ENCODE data around the gene R3HDM4.

Gene R3HDM4

DNA sequence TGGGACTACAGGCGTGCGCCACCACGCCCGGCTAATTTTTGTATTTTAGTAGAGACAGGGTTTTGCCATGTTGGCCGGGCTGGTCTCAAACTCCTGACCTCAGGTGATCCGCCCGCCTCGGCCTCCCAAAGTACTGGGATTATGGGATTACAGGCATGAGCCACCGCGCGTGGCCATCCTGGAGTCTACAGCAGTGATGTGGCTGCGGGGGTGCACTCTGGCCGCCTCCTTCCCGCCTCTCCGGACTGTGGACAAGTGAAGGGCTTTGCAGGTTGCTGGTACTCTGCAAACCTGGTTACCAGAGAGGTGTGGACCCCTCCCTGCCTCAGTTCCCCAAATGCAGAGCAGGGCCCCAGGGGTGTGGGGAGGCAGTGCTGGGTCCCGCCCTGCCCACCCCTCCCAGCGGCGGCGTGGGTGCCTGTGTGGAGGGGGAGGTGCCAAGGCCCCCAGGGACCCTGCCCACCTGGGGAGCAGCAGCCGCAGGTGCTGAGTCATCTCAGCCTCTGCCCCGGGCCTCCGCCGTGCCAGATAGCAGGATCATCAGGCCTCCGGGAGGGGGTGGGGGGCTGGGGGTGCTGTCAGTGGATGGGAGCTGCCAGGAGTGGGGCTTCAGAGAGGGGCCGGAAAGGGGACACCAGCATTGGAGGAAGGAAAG lies 36.0 kb upstream of the R3HDM4 start:
- no peak for TF ChIP-seq SIN3A (IDR thresholded peaks at IDR 0.05; ENCODE audit: borderline replicate concordance, insufficient read depth, low read length)
- TF ChIP-seq, protein P1, sequence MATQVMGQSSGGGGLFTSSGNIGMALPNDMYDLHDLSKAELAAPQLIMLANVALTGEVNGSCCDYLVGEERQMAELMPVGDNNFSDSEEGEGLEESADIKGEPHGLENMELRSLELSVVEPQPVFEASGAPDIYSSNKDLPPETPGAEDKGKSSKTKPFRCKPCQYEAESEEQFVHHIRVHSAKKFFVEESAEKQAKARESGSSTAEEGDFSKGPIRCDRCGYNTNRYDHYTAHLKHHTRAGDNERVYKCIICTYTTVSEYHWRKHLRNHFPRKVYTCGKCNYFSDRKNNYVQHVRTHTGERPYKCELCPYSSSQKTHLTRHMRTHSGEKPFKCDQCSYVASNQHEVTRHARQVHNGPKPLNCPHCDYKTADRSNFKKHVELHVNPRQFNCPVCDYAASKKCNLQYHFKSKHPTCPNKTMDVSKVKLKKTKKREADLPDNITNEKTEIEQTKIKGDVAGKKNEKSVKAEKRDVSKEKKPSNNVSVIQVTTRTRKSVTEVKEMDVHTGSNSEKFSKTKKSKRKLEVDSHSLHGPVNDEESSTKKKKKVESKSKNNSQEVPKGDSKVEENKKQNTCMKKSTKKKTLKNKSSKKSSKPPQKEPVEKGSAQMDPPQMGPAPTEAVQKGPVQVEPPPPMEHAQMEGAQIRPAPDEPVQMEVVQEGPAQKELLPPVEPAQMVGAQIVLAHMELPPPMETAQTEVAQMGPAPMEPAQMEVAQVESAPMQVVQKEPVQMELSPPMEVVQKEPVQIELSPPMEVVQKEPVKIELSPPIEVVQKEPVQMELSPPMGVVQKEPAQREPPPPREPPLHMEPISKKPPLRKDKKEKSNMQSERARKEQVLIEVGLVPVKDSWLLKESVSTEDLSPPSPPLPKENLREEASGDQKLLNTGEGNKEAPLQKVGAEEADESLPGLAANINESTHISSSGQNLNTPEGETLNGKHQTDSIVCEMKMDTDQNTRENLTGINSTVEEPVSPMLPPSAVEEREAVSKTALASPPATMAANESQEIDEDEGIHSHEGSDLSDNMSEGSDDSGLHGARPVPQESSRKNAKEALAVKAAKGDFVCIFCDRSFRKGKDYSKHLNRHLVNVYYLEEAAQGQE (IDR thresholded peaks at IDR 0.05; ENCODE audit: insufficient read depth in 1 of 2, low read depth in 2 of 2, low read length in 2 of 2): no peak
- no peak for TF ChIP-seq POLR2AphosphoS5 (IDR thresholded peaks at IDR 0.05; ENCODE audit: low read depth, low read length)
- TF ChIP-seq FOXP2 (optimal IDR thresholded peaks at IDR 0.05; ENCODE audit: borderline replicate concordance, extremely low read depth, extremely low read length, insufficient read depth): no peak
- no peak for TF ChIP-seq TAF1 (IDR thresholded peaks at IDR 0.05; ENCODE audit: borderline replicate concordance, insufficient read depth, low read length)

DNA sequence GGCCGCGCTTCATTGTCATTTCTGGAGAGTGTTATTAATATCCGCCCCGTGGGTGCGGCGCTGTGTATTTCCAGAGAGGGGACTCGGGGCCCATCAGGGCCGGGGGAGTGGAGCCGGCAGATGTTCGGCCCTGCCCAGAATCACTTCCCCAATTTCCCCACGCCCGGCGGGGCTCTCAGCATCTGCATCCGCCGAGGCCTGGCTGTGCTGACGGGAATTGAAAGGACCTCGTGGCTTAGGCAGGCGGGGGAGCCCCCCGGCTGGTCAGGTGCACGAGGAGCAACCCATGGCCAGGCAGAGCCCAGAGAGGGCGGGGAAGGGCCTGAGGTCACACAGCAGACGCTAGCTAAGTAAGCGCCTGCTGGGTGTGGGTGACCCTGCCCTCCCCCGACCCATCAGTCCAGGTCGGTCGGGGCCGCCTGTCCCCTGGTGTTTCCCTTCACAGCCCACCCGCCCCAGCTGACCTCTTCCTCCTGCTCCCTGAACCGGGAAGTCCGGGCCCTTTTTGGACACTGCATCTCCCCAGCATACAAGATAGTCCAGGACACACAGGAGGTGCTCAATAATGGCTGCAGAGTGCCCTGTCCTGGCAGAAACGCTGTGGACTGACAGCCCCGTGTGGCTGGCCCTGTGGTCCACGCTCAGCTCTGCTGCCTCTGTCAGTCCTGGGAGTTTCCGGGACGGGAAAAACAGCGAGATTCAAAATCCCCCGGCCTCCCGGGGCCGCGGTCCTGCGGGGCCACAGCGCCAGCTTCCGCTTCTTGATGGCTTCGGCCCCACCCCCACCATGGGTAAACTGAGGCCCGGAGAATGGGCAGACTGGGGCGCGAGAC lies 34.9 kb upstream of the R3HDM4 start:
- TF ChIP-seq FOXP2 (optimal IDR thresholded peaks at IDR 0.05; ENCODE audit: borderline replicate concordance, extremely low read depth, extremely low read length, insufficient read depth): no peak
- TF ChIP-seq POLR2AphosphoS5 (IDR thresholded peaks at IDR 0.05; ENCODE audit: low read depth, low read length): no peak
- TF ChIP-seq, protein P1 (IDR thresholded peaks at IDR 0.05; ENCODE audit: insufficient read depth in 1 of 2, low read depth in 2 of 2, low read length in 2 of 2): no peak
- no peak for TF ChIP-seq SIN3A (IDR thresholded peaks at IDR 0.05; ENCODE audit: borderline replicate concordance, insufficient read depth, low read length)
- no peak for TF ChIP-seq TAF1 (IDR thresholded peaks at IDR 0.05; ENCODE audit: borderline replicate concordance, insufficient read depth, low read length)

DNA sequence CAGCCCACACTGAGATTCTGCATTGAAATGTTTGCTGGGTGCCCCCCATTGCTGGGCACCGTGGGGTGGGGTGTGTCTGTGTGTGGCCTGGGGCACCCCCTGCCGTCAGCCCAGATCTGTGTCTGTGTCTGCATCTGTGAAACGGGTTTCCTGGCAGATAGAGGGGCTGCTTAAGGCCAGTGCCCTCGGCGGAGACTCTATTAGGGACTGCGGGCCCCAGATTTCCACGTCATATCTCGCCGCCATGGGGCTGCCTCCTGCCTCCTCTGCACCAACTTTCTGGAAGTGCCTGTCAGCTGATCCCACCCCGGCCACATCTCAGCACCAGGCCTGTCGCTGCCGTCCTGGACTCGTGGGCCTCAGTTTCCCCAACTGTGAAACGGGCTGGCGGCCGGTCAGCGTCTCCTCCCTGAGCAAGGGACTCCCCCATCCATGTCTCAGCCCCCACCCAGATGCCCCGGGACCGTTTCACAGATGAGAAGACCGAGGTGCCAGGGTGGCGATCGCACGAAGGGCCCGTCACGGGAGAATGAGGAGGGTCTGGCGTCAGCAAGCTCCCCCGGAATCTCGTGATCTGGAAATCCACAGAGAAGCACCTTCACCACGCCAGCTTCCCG lies 34.2 kb upstream of the R3HDM4 start:
- TF ChIP-seq TAF1 (IDR thresholded peaks at IDR 0.05; ENCODE audit: borderline replicate concordance, insufficient read depth, low read length): no peak
- no peak for TF ChIP-seq SIN3A (IDR thresholded peaks at IDR 0.05; ENCODE audit: borderline replicate concordance, insufficient read depth, low read length)
- no peak for TF ChIP-seq FOXP2 (optimal IDR thresholded peaks at IDR 0.05; ENCODE audit: borderline replicate concordance, extremely low read depth, extremely low read length, insufficient read depth)
- TF ChIP-seq, protein P1 (IDR thresholded peaks at IDR 0.05; ENCODE audit: insufficient read depth in 1 of 2, low read depth in 2 of 2, low read length in 2 of 2): no peak
- TF ChIP-seq POLR2AphosphoS5 (IDR thresholded peaks at IDR 0.05; ENCODE audit: low read depth, low read length): no peak

- TF ChIP-seq FOXP2 (optimal IDR thresholded peaks at IDR 0.05; ENCODE audit: borderline replicate concordance, extremely low read depth, extremely low read length, insufficient read depth) (no peak), POLR2AphosphoS5 (IDR thresholded peaks at IDR 0.05; ENCODE audit: low read depth, low read length) (no peak), SIN3A (IDR thresholded peaks at IDR 0.05; ENCODE audit: borderline replicate concordance, insufficient read depth, low read length) (no peak), TAF1 (IDR thresholded peaks at IDR 0.05; ENCODE audit: borderline replicate concordance, insufficient read depth, low read length) (no peak)
- TF ChIP-seq, protein P1 (IDR thresholded peaks at IDR 0.05; ENCODE audit: insufficient read depth in 1 of 2, low read depth in 2 of 2, low read length in 2 of 2): no peak
These were observed 32.6 kb upstream of the R3HDM4 start for GRCh38 chr19:945401-946252.
